ENCODE data around the gene SIM1. TPM values are rescaled to one million over a fixed set of nuclear protein-coding genes. Genes with fewer than 3 reads are reported as not detected.

The SIM1 gene
- total RNA-seq, 1 donor from 2014 or later: not detected

DNA sequence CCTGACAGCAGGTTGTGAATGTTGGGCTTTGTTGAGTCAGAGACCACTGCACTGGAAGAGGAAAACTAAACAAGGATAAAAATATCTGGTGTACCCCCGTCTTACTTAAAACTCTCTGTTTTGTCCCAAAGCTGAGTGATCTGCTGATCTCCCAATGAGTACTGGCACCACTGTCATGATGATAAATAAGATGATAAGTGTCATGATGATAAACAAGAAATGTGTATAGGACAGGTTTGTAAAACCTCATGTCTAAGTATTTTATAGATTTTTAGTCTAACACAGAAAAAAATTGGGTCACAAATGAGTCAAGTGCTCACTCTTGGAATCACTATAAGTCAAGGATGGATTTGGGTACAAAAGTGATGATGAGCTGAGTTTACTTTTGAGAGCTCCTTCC is 8.5 kb upstream of the SIM1 start:
- DNase-seq (no peak), ATAC-seq (no peak)
- intact Hi-C loops (cut with micrococcal nuclease): no loop called here

DNA sequence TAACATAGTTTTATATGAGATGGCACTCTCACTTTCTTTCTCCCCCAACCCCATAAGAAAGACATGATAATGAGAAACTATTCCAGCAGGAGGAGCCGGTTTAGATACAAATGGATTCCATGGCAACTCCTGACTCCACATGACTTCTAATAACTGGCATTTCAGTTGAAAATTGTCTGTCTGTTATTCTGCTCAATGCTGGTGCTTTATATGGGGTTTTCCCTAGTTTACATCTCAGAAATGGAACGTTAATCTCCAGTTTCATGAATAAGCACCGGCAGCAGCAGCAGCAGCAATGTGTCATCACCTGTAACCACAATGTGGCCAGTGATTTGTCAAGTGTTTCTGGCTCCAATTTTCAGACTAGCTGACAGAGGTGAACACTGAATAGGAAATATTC is 8.0 kb upstream of the SIM1 start:
- DNase-seq (no peak), ATAC-seq (no peak)
- intact Hi-C loops (cut with micrococcal nuclease): no loop called here

DNA sequence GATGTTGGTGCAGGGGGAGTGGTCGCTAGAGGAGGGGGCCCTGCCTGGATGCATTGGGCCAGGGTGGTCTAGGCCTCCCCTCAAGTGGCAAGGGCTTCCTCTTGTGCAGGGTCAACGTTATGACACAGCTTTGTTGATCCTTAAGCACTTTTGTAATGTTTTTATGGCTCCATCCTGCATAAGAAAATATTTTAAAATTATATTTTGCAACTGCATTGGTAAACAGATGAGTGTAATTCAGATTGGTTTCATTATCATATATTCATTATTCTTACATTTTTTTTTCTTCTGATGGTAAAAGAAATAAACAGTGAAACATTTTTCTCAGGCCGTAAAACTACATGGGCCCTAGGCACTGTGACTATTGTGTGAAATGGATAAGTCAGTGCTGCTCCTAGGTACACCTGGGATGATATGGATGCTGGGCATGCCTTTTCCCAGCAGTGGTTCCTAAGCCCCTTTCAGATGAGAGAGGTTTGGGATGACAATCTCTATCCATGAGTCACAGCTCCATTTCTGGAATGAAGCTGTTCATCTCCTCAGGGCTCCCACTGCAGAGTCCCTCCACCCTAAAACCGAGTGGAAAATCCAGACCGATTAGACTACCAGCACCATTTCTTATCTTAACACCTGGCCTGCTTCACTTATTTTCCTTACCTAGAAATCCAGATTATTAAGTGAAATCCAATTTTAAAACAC is 5.8 kb upstream of the SIM1 start:
- intact Hi-C loops (cut with micrococcal nuclease): no loop called here
- no peak for ATAC-seq
- no peak for DNase-seq

DNA sequence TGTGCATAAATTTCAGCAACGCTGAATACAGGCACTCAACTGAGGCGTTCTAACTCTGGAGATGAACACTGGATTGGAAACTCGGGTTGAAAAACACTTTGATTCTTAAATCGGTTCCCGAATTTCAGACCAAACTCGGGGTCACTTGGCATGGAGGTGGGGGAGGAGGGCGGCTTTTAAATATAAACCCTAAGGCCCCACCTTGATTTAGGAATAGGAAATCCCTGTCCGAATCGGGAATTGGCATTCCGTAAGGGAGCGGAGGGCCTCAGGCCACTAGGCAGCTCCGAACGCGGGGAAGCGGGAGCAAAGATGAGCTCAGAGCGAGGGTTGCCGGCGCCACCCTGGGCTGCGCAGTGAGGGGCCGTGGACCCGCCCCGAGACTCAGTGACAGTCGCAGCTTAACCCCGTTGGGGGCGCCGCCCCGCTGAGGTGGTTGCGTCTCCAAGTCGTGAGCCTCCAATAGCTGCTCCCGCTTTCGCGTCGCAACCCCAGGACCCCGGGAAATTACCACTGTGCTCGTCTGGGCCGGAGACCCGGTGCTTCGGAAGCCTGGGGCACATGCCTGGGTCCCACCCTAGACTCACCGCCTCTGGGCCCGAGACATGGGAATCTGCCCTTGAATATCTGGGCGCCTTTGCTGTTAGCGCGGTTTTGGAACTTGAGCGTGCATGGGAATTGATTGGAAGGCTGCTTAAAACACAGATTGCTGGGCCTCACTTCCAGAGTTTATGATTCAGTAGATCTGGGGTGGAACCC is 4.6 kb upstream of the SIM1 start:
- no peak for DNase-seq
- ATAC-seq: no peak
- intact Hi-C loops (cut with micrococcal nuclease): no loop called here

DNA sequence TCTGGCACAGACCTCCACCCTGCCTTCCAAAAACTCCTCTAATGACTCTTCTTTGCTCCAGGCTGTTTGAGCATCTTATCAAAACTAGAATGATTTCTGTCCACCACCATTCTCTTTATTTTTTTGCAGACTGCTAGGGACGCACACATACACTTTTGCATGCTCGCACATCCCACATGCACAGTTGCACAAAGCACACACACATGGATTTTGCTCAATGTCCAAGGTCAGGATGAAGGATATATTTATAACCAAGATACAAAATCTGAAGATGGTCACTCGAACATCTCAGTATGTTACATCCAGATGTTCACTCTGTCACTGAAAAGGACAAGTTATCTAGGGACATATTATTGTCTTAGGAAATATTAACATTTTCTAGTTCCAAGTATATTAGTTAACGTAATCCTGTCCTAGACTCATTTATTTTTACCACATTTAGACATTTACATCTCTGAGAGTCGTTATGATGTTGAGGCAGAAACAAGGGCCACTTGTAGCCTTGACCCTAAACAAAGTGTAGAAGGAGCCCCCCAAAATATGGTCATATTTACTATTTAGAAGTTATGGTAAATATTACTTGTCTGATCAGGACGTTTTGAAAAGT is 3.4 kb upstream of the SIM1 start:
- no peak for ATAC-seq
- DNase-seq: no peak
- intact Hi-C loops (cut with micrococcal nuclease): no loop called here

DNA sequence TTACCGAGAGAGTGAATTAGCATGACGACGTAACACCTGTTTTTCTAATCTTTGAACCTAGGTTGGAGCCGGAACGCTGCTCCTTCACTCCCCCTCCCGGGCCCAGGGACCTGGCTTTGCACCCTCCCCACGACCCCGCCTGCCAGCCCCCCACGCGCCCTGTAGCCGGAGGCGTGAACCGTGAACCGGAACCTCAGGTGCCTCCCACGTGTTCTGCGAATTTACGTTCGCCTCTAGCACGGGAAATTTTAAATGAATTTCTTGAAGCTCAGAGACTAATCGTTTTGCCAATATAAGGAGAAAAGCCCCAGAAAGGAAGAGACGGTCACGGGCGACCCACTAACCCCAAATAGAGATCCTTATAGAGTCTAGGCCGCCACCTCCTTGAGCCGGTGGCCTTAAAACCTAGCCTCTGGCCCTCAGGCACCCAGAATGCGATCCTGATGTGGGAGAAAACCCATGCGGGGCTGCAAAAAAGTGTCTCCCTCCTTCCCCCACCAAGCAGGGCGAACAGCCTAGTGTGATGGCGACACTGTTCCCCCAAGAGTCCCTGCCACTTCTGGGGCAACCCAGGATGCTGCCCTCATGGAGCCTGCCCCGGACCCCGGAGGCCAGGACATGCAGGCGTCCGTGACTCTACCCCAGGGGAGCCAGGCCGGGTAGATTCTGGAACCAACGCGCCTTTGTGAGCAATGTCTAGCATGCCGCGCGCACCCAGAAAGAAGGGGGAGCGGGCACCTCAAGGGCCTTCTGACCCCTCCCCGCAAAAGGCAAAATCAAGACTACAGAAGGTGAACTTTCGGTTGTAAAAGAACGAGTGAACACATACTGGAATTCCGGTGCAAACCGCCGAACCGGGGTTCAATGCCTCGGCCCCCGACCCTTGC is 2.7 kb upstream of the SIM1 start:
- no peak for ATAC-seq
- DNase-seq: no peak
- intact Hi-C loops (cut with micrococcal nuclease): no loop called here

DNA sequence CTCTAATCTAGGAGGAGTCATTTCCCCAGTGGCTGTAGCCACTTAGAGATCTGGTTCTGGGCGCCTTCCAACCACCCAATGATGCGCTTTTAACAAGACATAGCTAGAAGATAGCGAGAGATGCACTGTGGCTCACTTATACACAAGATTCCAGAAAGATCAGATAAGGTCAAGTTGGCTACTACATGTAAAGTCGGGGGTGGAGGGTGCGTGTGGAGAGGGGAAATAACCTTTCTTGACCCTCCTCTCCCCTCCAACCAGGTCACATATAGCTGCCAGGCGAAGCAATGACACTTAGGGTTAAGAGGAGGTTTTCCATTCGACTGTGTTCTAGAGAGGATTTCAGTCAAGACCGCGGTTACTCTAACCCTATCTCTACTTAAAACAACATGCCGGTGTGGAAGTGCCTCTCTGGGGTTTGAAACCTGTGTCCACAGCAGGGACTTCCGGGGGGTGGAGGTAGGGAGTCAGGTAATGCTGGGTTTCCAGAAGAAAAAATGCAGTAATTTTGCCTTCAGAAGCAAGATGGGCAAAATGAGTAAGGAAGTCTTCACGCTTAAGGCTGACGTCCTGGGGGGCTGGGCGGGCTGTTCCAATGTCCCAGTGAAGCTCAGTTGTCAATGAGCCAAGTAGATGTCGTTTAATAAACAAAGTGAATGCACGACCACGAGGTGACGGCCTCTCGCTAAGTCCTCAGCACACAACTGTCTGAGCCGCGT is 1.8 kb upstream of the SIM1 start:
- intact Hi-C loops (cut with micrococcal nuclease): no loop called here
- ATAC-seq (no peak), DNase-seq (no peak)

DNA sequence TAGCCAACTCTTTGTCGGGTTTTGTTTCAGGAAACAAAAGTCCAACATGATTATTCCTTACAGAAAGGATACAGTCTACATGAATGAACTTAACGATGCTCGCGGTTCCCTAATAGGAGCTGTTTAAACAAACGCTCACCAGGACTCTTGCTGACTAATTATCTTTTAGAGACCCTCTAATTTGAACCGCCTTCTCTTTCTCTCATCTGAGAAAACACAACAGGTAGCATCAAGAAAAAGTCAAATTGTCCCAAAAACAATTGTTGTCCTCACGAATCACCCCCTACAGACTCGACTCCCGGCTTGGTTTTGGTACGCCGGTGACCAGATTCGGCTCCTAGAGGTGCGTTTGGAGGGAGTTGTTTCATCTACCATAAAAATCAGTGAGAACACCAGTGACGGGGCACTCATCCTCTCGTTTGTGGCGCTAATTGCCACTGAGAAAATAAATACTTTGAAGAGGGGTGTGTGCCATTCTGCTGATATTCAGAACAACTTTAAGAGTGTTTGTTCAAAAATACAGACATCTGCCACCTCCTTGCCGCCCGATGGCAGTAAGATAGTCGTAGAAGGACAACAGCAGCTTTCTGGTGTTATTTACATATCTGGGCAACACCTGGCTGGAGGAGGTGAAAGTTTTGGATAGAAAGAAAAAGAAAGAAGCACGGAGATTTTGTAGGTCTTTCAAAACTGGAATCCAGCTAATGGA is 1.1 kb upstream of the SIM1 start:
- ATAC-seq (no peak), DNase-seq (no peak)
- intact Hi-C loops (cut with micrococcal nuclease): no loop called here

DNA sequence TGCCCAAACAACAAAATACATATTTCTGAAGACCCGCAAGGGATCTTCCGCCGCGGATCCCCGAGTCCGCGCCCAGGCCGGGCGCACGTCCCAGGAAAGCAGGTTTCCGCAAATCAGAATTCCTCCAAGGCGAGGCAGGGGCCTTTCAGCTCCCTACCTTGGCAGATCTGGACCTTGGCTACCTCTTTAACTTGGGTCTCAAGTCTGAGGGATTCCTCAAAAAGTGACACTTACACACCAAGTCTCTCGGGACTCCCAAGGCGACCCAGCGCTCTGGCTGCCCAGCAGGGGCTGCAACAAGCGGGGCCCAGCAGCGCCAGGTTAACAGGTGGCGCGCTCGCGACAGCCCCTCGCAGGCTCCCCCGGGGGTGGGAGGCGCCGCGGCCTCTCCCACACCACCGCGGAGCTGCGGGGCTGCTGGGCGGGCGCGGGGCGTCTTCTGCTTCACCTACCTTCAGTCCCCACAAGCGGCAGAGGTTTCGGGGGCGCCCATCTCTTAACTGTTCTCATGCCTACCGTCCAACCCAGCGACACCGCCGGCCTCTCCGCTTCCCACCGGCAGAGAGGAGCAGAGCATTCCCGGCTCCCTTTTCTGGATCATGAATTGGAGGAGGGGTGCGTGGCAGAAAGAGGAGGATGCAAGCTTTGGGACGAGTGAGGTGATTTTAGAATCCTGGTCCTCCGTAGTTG is 414 bp downstream of the SIM1 start:
- DNase-seq: no peak
- intact Hi-C loops (cut with micrococcal nuclease): no loop called here
- no peak for ATAC-seq

DNA sequence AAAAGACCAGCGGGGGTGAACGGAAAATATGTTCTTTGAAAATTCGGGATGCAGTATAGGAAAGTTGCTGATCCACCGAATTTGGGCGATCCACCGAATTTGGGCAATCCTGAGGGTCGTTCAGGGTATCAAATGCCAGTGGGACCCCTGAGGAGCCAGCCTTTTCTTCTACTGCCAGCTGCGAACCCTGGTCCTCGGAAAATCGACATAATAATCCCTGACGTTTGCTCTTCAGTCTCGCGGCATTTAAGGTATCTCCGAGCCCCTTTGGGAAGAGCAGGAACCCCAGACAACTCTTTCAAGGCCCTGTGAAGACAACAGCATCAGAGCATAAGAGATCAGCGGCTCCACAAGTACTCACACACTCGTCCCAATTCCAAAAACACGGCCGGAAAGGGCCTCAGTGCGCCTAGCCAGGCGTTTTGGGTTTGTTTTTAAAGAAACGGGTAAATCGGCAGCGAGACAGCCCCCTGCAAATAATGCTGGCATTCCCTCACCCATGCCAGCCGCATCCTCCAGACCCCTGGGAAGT is 1.0 kb downstream of the SIM1 start:
- ATAC-seq (no peak), DNase-seq (no peak)
- intact Hi-C loops (cut with micrococcal nuclease): no loop called here

DNA sequence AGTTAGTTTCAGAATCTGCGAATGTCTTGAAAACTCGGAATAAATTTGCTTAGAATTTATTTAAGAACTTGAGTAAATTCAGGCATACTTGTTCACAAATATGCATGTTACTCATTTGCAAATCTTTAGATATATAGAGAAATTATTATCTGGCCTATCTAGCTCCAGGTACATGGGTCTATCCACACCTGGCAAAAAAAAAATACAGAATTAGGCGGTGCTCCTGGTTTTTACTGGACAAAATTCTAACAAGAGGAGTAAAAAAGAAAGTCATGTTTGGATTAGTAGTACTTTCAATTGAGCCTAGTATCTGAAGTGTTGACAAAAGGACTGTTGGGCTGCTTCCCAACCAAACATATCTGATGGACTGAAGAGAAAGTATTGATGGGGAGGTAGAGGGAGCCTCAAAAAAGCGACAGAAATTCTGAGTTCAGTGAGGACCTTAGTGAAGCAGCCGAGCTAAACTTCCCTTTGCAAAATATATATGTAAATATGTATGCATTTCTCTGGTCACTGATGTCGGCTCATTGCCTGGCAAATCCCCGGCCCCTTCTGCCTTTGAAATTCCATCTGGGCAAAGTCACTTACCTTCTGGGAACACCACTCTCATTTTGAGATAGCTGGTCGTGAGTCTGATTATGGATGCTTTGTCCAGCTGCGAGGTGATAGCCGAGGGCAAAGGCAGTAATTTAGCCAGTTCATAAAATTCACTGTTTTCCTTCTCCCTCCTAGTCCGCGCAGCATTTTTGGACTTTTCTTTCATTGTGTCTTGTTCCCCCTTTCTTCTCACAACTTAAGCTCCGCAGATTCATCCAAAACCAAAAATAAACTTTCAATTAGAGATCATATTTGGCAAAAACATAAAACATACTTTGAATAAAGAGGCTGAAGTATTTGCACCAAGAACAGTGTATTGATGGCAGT is 1.8 kb downstream of the SIM1 start:
- intact Hi-C loops (cut with micrococcal nuclease): no loop called here
- ATAC-seq (no peak), DNase-seq (no peak)

DNA sequence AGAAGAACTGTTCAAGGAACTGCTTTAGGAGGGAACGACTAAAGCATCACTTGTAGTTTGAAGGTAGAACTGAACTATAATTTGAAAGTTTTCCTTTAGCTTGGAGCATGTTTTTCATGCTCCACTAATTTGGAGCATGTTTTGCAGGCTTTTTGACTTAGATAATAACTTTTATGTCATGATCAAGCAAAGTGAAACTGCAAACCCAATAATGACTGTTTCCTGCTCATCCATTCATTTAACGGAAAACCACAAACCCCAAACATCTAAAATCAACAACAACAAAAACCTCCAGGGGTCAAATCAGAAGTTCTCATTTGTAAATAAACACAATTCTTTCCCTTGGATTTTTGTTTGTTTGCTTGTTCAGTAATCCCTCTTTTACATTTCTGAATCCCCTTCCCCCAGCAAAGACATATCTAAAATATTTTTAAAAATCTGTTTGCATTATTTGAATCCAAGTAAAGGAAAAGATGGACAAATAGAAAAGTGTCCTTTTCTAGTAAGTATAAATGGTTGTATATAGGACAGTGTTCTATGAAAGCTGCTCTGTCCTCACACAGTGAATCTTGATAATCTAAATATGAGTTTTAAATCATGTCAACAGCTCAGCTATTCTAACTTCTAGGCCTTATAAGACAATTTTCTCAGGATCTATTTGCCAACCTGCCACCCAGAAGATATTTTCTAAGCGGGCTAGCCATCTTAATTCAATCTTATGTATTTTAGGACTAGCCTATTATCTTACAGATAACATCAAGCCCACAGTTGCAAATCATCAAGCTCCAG is 2.6 kb downstream of the SIM1 start:
- DNase-seq: no peak
- no peak for ATAC-seq
- intact Hi-C loops (cut with micrococcal nuclease): no loop called here

DNA sequence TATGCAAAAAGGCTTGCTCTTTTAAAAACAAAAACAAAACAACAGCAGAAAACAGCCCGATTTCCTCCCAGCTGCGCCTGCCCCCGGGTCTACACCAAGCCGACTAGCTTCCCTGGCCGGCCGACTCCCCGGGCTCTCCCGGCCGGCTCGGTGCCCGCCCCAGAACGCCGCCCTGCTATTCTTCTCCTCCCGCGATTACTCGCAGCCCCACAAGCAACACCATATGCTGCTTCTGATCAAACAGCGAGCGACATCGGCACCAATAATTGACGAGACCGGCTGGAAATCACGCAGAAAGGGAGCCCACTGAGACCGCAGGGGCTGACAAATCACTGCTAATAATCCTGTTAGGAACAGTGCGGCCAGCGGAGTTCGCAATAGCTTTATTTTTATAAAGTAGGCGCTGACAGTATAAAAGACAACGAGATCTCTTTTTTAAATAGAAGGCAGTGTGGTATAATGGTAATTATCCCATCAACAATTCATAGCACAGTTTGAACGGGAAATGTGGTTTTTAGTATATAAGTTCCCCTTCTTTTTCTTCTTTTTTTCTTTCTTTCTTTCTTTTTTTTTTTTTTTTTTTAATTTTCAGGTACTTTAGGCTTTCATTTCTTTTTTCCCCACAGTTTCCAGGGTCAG is 3.3 kb downstream of the SIM1 start:
- DNase-seq (no peak), ATAC-seq (no peak)
- intact Hi-C loops (cut with micrococcal nuclease): no loop called here

DNA sequence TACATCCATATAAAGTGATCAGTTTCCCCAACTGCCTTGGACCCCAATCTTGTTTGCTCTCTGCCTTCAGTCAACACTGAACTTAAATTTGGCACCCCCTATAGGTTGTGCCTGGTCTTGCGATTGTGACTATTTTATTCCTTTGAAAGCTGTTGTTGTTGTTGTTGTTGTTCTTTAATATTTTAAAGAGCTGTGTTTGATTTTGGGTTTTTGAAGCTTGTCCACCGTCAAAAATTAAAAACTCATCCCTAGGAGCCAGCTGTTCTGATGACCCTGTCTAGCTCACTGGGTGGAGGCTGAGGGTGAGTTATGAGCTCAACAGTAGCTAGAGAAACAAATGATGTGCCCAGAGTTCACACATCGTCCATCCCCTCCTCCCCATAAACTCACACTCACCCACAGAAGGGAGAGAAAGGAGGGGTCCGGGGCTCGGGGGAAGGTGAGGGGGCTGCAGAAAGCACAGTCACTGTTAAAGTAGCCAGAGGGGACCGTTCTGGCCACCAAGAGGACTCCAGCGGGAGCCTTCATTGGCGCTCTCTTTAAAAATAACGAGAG is 4.0 kb downstream of the SIM1 start:
- no peak for ATAC-seq
- DNase-seq: no peak
- intact Hi-C loops (cut with micrococcal nuclease): no loop called here

DNA sequence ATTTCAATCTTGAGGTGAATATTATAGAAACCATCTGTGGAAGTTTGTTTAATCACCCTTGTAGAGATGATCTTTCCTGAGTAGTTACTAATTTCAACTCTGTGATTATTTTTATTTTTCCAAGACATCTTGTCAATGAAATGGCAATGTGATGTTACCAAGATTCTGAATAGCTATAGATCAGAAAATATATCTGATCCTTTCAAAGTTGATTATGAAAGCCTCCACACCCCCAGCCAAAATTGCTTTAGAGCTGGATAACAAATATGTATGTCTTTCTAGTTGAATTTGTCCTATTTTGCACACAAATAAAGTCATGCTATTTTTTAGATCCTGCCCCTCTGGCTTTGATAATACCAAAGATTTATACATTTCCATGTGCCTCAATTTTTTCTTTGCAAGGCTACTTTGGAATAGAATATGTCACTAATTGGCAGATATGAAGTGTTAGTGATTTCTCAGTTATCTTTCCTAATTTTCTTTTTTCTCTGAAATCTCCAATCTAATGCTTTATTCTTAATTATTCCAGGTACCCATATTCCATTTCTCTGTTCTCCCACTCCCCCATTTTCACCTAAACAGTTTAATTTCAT is 5.0 kb downstream of the SIM1 start:
- ATAC-seq (no peak), DNase-seq (no peak)
- intact Hi-C loops (cut with micrococcal nuclease): no loop called here
